Measurements from ENCODE around the gene GABRD. TPM values are rescaled to one million over a fixed set of nuclear protein-coding genes. Genes with fewer than 3 reads are reported as not detected.

GABRD gene
- total RNA-seq, 1 donor from 2014 or later: 2.5 TPM

- Mint-ChIP-seq H3K4me3 (ENCODE audit: unreplicated experiment) (no peak overlapping the region), H3K27me3 (ENCODE audit: unreplicated experiment) (peaks cover 4% of the 10 kb centered on the region), H3K27ac (ENCODE audit: unreplicated experiment) (no peak overlapping the region), H3K9me3 (ENCODE audit: unreplicated experiment) (peaks cover 11% of the 10 kb centered on the region), H3K4me1 (ENCODE audit: low read depth, unreplicated experiment) (no peaks in the 10 kb centered on the region), H3K36me3 (ENCODE audit: unreplicated experiment) (peaks cover 15% of the 10 kb centered on the region)
- DNase-seq: no peak
- TF ChIP-seq CTCF (IDR thresholded peaks at IDR 0.05; ENCODE audit: partially characterized antibody, unreplicated experiment): no peak
These were observed 42.1 kb downstream of the GABRD start for GRCh38 chr1:2061065-2061778.

- Mint-ChIP-seq H3K36me3 (ENCODE audit: unreplicated experiment) (peaks cover 20% of the 10 kb centered on the region), H3K4me1 (ENCODE audit: low read depth, unreplicated experiment) (peaks cover 5% of the 10 kb centered on the region), H3K4me3 (ENCODE audit: unreplicated experiment) (no peak overlapping the region), H3K27me3 (ENCODE audit: unreplicated experiment) (peaks cover 3% of the 10 kb centered on the region), H3K9me3 (ENCODE audit: unreplicated experiment) (peaks cover 20% of the 10 kb centered on the region), H3K27ac (ENCODE audit: unreplicated experiment) (no peak overlapping the region)
- no peak for DNase-seq
- no peak for TF ChIP-seq CTCF (IDR thresholded peaks at IDR 0.05; ENCODE audit: partially characterized antibody, unreplicated experiment)
These were observed 46.6 kb downstream of the GABRD start for GRCh38 chr1:2065699-2066098.

GRCh38 chr1:2067393-2067792 lies 48.2 kb downstream of the GABRD start:
- Mint-ChIP-seq H3K4me3 (ENCODE audit: unreplicated experiment) (no peak overlapping the region), H3K27ac (ENCODE audit: unreplicated experiment) (no peak overlapping the region), H3K27me3 (ENCODE audit: unreplicated experiment) (peaks cover 5% of the 10 kb centered on the region), H3K9me3 (ENCODE audit: unreplicated experiment) (peaks cover 23% of the 10 kb centered on the region), H3K36me3 (ENCODE audit: unreplicated experiment) (peaks cover 20% of the 10 kb centered on the region), H3K4me1 (ENCODE audit: low read depth, unreplicated experiment) (peaks cover 10% of the 10 kb centered on the region)
- DNase-seq: no peak
- TF ChIP-seq CTCF (IDR thresholded peaks at IDR 0.05; ENCODE audit: partially characterized antibody, unreplicated experiment): no peak

- Mint-ChIP-seq H3K27me3 (ENCODE audit: unreplicated experiment) (peaks cover 5% of the 10 kb centered on the region), H3K27ac (ENCODE audit: unreplicated experiment) (no peak overlapping the region), H3K4me3 (ENCODE audit: unreplicated experiment) (no peak overlapping the region), H3K4me1 (ENCODE audit: low read depth, unreplicated experiment) (peaks cover 14% of the 10 kb centered on the region), H3K36me3 (ENCODE audit: unreplicated experiment) (peaks cover 20% of the 10 kb centered on the region), H3K9me3 (ENCODE audit: unreplicated experiment) (peaks cover 23% of the 10 kb centered on the region)
- no peak for DNase-seq
- TF ChIP-seq CTCF (IDR thresholded peaks at IDR 0.05; ENCODE audit: partially characterized antibody, unreplicated experiment): no peak
These were observed 48.8 kb downstream of the GABRD start for GRCh38 chr1:2067981-2068380.

- DNase-seq: no peak
- Mint-ChIP-seq H3K36me3 (ENCODE audit: unreplicated experiment) (peaks cover 20% of the 10 kb centered on the region), H3K4me3 (ENCODE audit: unreplicated experiment) (no peak overlapping the region), H3K27ac (ENCODE audit: unreplicated experiment) (no peak overlapping the region), H3K9me3 (ENCODE audit: unreplicated experiment) (peaks cover 23% of the 10 kb centered on the region), H3K27me3 (ENCODE audit: unreplicated experiment) (peaks cover 5% of the 10 kb centered on the region), H3K4me1 (ENCODE audit: low read depth, unreplicated experiment) (peaks cover 14% of the 10 kb centered on the region)
- no peak for TF ChIP-seq CTCF (IDR thresholded peaks at IDR 0.05; ENCODE audit: partially characterized antibody, unreplicated experiment)
These were observed 49.8 kb downstream of the GABRD start for GRCh38 chr1:2068951-2069350.

Measured in glutamatergic neuron (in vitro differentiated cells).